Suprapubic skin (tissue), 4 donors: ENCODE results near the gene ATP6V0D1. TPM values are rescaled to one million over a fixed set of nuclear protein-coding genes. Genes with fewer than 3 reads are reported as not detected.

Experiments
- DNase-seq, 2 donors: peaks; one replicate each; pipeline ENCODE4 v3.0.0-alpha.2; 2019; ENCODE audit warnings: low spot score in 2 of 2
- H3K27ac ChIP-seq: fragments of 200-600 bp; sonication (generic); one replicate; pipeline ENCODE4 v1.5.1; 2019
- H3K27me3 ChIP-seq: fragments of 200-600 bp; sonication (generic); one replicate; pipeline ENCODE4 v1.5.1; 2019
- H3K36me3 ChIP-seq: fragments of 200-600 bp; sonication (generic); one replicate; pipeline ENCODE4 v1.5.1; 2019
- H3K4me1 ChIP-seq: fragments of 200-600 bp; sonication (generic); one replicate; pipeline ENCODE4 v1.5.1; 2019
- H3K4me3 ChIP-seq: fragments of 200-600 bp; sonication (generic); one replicate; pipeline ENCODE4 v1.5.1; 2019; ENCODE audit warnings: mild to moderate bottlenecking
- H3K9me3 ChIP-seq: fragments of 200-600 bp; sonication (generic); one replicate; pipeline ENCODE4 v1.5.1; 2019
- CTCF ChIP-seq, 2 donors: fragments of 200-600 bp in 1 of 2; fragments of 450-650 bp in 1 of 2; sonication (generic) in 1 of 2; IDR thresholded peaks; one replicate each; pipeline ENCODE4 v1.5.1; 2016 to 2019; ENCODE audit warnings: antibody characterized with exemption in 2 of 2, mild to moderate bottlenecking in 1 of 2, moderate library complexity in 1 of 2
- EP300 ChIP-seq: sonication (generic); formaldehyde crosslinking; IDR thresholded peaks from one replicate; pipeline ENCODE4 v1.6.1; 2017; ENCODE audit warnings: antibody characterized with exemption
- POLR2A ChIP-seq, 2 donors: fragments of 450-650 bp; IDR thresholded peaks; one replicate each; pipeline ENCODE4 v1.6.1; 2017; ENCODE audit warnings: antibody characterized with exemption in 2 of 2, mild to moderate bottlenecking in 2 of 2, moderate library complexity in 2 of 2
- POLR2AphosphoS5 ChIP-seq, 3 donors: sonication (generic); formaldehyde crosslinking; IDR thresholded peaks; one replicate each; pipeline ENCODE4 v1.6.1; 2017; ENCODE audit warnings: antibody characterized with exemption in 3 of 3
- WGBS: methylation state at CpG from one replicate; pipeline ENCODE4 v1.1.5; 2018; 5-methylcytosine and 5-hydroxymethylcytosine counted together
- total RNA-seq, 4 donors: library from RNA; depleted of rRNA; stranded (reverse); fragments of >200 nt; gene quantifications; one replicate each; pipeline ENCODE4 v1.1.0, GENCODE V29; 2016

The ATP6V0D1 gene
- total RNA-seq, 4 donors from 2014 or later: 90.0 to 134 (median 110) TPM

GRCh38 chr16:67412294-67412693, 68.7 kb downstream of the ATP6V0D1 start:
- Histone ChIP-seq H3K9me3 (no peaks in the 10 kb centered on the region), H3K27ac (no peak overlapping the region), H3K4me3 (no peak overlapping the region), H3K36me3 (no peaks in the 10 kb centered on the region), H3K4me1 (peaks cover 57% of the 10 kb centered on the region), H3K27me3 (no peaks in the 10 kb centered on the region)
- no peak for DNase-seq
- WGBS: 44% methylated on average over 2 of the region's 2 CpGs
- TF ChIP-seq POLR2A (IDR thresholded peaks at IDR 0.05) (no peak), POLR2AphosphoS5 (IDR thresholded peaks at IDR 0.05) (no peak), CTCF (IDR thresholded peaks at IDR 0.05) (no peak), EP300 (no peak)

- no peak for DNase-seq
- H3K27me3 ChIP-seq: no peaks in the 10 kb centered on the region
- 91% methylated on average over 3 of the region's 3 CpGs for WGBS
Measured at GRCh38 chr16:67411339-67411738, 69.6 kb downstream of the ATP6V0D1 start.

GRCh38 chr16:67409631-67410030, 71.3 kb downstream of the ATP6V0D1 start:
- no peaks in the 10 kb centered on the region for H3K27me3 ChIP-seq
- peaks cover 58% of the 10 kb centered on the region for H3K4me1 ChIP-seq
- H3K36me3 ChIP-seq: no peaks in the 10 kb centered on the region
- no peaks in the 10 kb centered on the region for H3K9me3 ChIP-seq
- 60% methylated on average over 2 of the region's 9 CpGs for WGBS
- DNase-seq: no peak
- H3K4me3 ChIP-seq: no peak overlapping the region
- TF ChIP-seq POLR2AphosphoS5 (IDR thresholded peaks at IDR 0.05) (no peak), EP300 (no peak), CTCF (IDR thresholded peaks at IDR 0.05) (no peak), POLR2A (IDR thresholded peaks at IDR 0.05) (no peak)
- H3K27ac ChIP-seq: no peak overlapping the region

More at GRCh38 chr16:67411339-67411738, 69.6 kb downstream of the ATP6V0D1 start:
- no peak overlapping the region for H3K4me3 ChIP-seq
- no peaks in the 10 kb centered on the region for H3K36me3 ChIP-seq
- no peaks in the 10 kb centered on the region for H3K9me3 ChIP-seq
- H3K4me1 ChIP-seq: peaks cover 57% of the 10 kb centered on the region
- H3K27ac ChIP-seq: no peak overlapping the region
- no peak for TF ChIP-seq EP300
- TF ChIP-seq CTCF (IDR thresholded peaks at IDR 0.05): no peak
- no peak for TF ChIP-seq POLR2A (IDR thresholded peaks at IDR 0.05)
- TF ChIP-seq POLR2AphosphoS5 (IDR thresholded peaks at IDR 0.05): no peak

- TF ChIP-seq CTCF (IDR thresholded peaks at IDR 0.05) (no peak), POLR2A (IDR thresholded peaks at IDR 0.05) (no peak), EP300 (no peak), POLR2AphosphoS5 (IDR thresholded peaks at IDR 0.05) (no peak)
- H3K9me3 ChIP-seq: no peaks in the 10 kb centered on the region
- no peak overlapping the region for H3K4me3 ChIP-seq
- H3K4me1 ChIP-seq: peaks cover 60% of the 10 kb centered on the region
- H3K27me3 ChIP-seq: no peaks in the 10 kb centered on the region
- no peaks in the 10 kb centered on the region for H3K36me3 ChIP-seq
- peak overlapping the region; percentile 93 for H3K27ac ChIP-seq
- 73% methylated on average over 6 of the region's 6 CpGs for WGBS
- no peak for DNase-seq
Measured at GRCh38 chr16:67407788-67408452, 73.0 kb downstream of the ATP6V0D1 start.

- DNase-seq: no peak
- no peak for TF ChIP-seq CTCF (IDR thresholded peaks at IDR 0.05)
- no peak for TF ChIP-seq POLR2AphosphoS5 (IDR thresholded peaks at IDR 0.05)
- TF ChIP-seq EP300: no peak
- Histone ChIP-seq H3K36me3 (no peaks in the 10 kb centered on the region), H3K27me3 (no peaks in the 10 kb centered on the region), H3K9me3 (no peaks in the 10 kb centered on the region), H3K4me3 (no peak overlapping the region), H3K27ac (peak overlapping the region; percentile 93), H3K4me1 (peaks cover 60% of the 10 kb centered on the region)
- WGBS: 75% methylated on average over 6 of the region's 7 CpGs
Measured at GRCh38 chr16:67407176-67407787, 73.7 kb downstream of the ATP6V0D1 start.
